ENCODE measurements around the gene FCHO2. TPM values are rescaled to one million over a fixed set of nuclear protein-coding genes. Genes with fewer than 3 reads are reported as not detected.
A peak's percentile ranks its signal among the peaks of the same experiment; 100 is the strongest.
"Not testable (repeated sequence)": the region's sequence is repeated elsewhere in the genome, so short reads cannot be mapped to it uniquely, and the experiment has no call there.

The FCHO2 gene
- total RNA-seq, 6 experiments from 2014 or later = 16.6 to 24.8 (median 19.2) TPM

- H3K27ac Mint-ChIP-seq = no peak overlapping the region
- no peak for TF ChIP-seq CTCF (IDR thresholded peaks at IDR 0.05)
- H3K4me1 Mint-ChIP-seq (ENCODE audit: low read depth) = 0 out of 2 replicates have a peak, but pooled peaks cover 5% of the 10 kb centered on the region
- no peaks in the 10 kb centered on the region; the same call in 1 of the 2 replicates for H3K27me3 Mint-ChIP-seq (ENCODE audit: insufficient read depth)
- peaks cover 14% of the 10 kb centered on the region for H3K36me3 Mint-ChIP-seq (ENCODE audit: low read depth)
- no peak for DNase-seq
- no peak overlapping the region for H3K4me3 Mint-ChIP-seq
- H3K9me3 Mint-ChIP-seq = no peaks in the 10 kb centered on the region
Observed at GRCh38 chr5:73022471-73023169, 66.8 kb downstream of the FCHO2 start.

- Mint-ChIP-seq H3K4me1 (ENCODE audit: low read depth) (peaks cover 18% of the 10 kb centered on the region), H3K27ac (peak overlapping the region; percentile 80)
- H3K4me3 Mint-ChIP-seq; H3K9me3 Mint-ChIP-seq; H3K27me3 Mint-ChIP-seq (ENCODE audit: insufficient read depth); H3K36me3 Mint-ChIP-seq (ENCODE audit: low read depth): not testable (repeated sequence)
- DNase-seq = peak; percentile 19
Observed at GRCh38 chr5:73024946-73025544, 69.2 kb downstream of the FCHO2 start.

GRCh38 chr5:73027361-73027760 lies 71.5 kb downstream of the FCHO2 start:
- H3K4me1 Mint-ChIP-seq (ENCODE audit: low read depth) = peaks cover 42% of the 10 kb centered on the region
- H3K4me3 Mint-ChIP-seq = no peak overlapping the region
- peaks cover 2% of the 10 kb centered on the region; the same call in 1 of the 2 replicates for H3K27me3 Mint-ChIP-seq (ENCODE audit: insufficient read depth)
- peaks cover 9% of the 10 kb centered on the region for H3K36me3 Mint-ChIP-seq (ENCODE audit: low read depth)
- no peaks in the 10 kb centered on the region for H3K9me3 Mint-ChIP-seq
- no peak overlapping the region for H3K27ac Mint-ChIP-seq
- no peak for DNase-seq
- TF ChIP-seq CTCF (IDR thresholded peaks at IDR 0.05) = peak; percentile 66

- Mint-ChIP-seq H3K4me3 (no peak overlapping the region), H3K27ac (no peak overlapping the region), H3K4me1 (ENCODE audit: low read depth) (peaks cover 46% of the 10 kb centered on the region), H3K27me3 (ENCODE audit: insufficient read depth) (peaks cover 2% of the 10 kb centered on the region; the same call in 1 of the 2 replicates), H3K9me3 (no peaks in the 10 kb centered on the region), H3K36me3 (ENCODE audit: low read depth) (peaks cover 9% of the 10 kb centered on the region)
- no peak for DNase-seq
- no peak for TF ChIP-seq CTCF (IDR thresholded peaks at IDR 0.05)
Observed at GRCh38 chr5:73027816-73028215, 72.0 kb downstream of the FCHO2 start.

- Mint-ChIP-seq H3K27ac (peak overlapping the region; percentile 68), H3K36me3 (ENCODE audit: low read depth) (peaks cover 9% of the 10 kb centered on the region), H3K9me3 (no peaks in the 10 kb centered on the region), H3K4me3 (no peak overlapping the region), H3K27me3 (ENCODE audit: insufficient read depth) (peaks cover 2% of the 10 kb centered on the region; the same call in 1 of the 2 replicates), H3K4me1 (ENCODE audit: low read depth) (peaks cover 47% of the 10 kb centered on the region)
- TF ChIP-seq CTCF (IDR thresholded peaks at IDR 0.05) = no peak
- peak; percentile 9 for DNase-seq
Observed at GRCh38 chr5:73028991-73029595, 73.3 kb downstream of the FCHO2 start.

- peaks cover 42% of the 10 kb centered on the region for H3K4me1 Mint-ChIP-seq (ENCODE audit: low read depth)
- peak overlapping the region; percentile 68 for H3K27ac Mint-ChIP-seq
- peaks cover 2% of the 10 kb centered on the region; the same call in 1 of the 2 replicates for H3K27me3 Mint-ChIP-seq (ENCODE audit: insufficient read depth)
- H3K4me3 Mint-ChIP-seq = peak overlapping the region; percentile 69
- DNase-seq = no peak
- no peak for TF ChIP-seq CTCF (IDR thresholded peaks at IDR 0.05)
- no peaks in the 10 kb centered on the region for H3K9me3 Mint-ChIP-seq
- H3K36me3 Mint-ChIP-seq (ENCODE audit: low read depth) = peaks cover 9% of the 10 kb centered on the region
Observed at GRCh38 chr5:73030531-73030930, 74.7 kb downstream of the FCHO2 start.
